Activated CD4-positive, CD25-positive, alpha-beta regulatory T cell treated with anti-CD3 and anti-CD28 coated beads, Interleukin-2, amount 50 U/mL, for 16 hours (primary cell): Measurements from ENCODE around the gene FABP2.
"Not testable (repeated sequence)": the region's sequence is repeated elsewhere in the genome, so short reads cannot be mapped to it uniquely, and the experiment has no call there.

ENCODE experiments used
- DNase-seq: peaks from one replicate; pipeline ENCODE4 v3.0.0-alpha.2; 2020; ENCODE audit warnings: low read depth, low spot score

FABP2 gene

GRCh38 chr4:119310826-119311225, 11.1 kb downstream of the FABP2 start:
- DNase-seq: no peak

GRCh38 chr4:119307606-119308005, 14.3 kb downstream of the FABP2 start:
- DNase-seq: no peak

GRCh38 chr4:119304431-119304830, 17.5 kb downstream of the FABP2 start:
- DNase-seq: no peak

- DNase-seq: no peak
These were observed 18.2 kb downstream of the FABP2 start for GRCh38 chr4:119303587-119304305.

GRCh38 chr4:119302073-119302832, 19.7 kb downstream of the FABP2 start:
- DNase-seq: no peak

- DNase-seq: peak; percentile 74
These were observed 21.6 kb downstream of the FABP2 start for GRCh38 chr4:119300101-119300978.

GRCh38 chr4:119299741-119300100, 22.2 kb downstream of the FABP2 start:
- DNase-seq: no peak

- DNase-seq: no peak
These were observed 22.7 kb downstream of the FABP2 start for GRCh38 chr4:119299260-119299671.

GRCh38 chr4:119297795-119298194, 24.1 kb downstream of the FABP2 start:
- DNase-seq: no peak

GRCh38 chr4:119296356-119296755, 25.6 kb downstream of the FABP2 start:
- DNase-seq: no peak

GRCh38 chr4:119290598-119290997, 31.3 kb downstream of the FABP2 start:
- DNase-seq: no peak

GRCh38 chr4:119289313-119289712, 32.6 kb downstream of the FABP2 start:
- DNase-seq: no peak

- DNase-seq: no peak
These were observed 35.4 kb downstream of the FABP2 start for GRCh38 chr4:119286377-119287002.

- no peak for DNase-seq
These were observed 36.8 kb downstream of the FABP2 start for GRCh38 chr4:119284876-119285780.

- no peak for DNase-seq
These were observed 40.5 kb downstream of the FABP2 start for GRCh38 chr4:119281393-119281792.

- DNase-seq: not testable (repeated sequence)
These were observed 42.0 kb downstream of the FABP2 start for GRCh38 chr4:119279945-119280344.

- DNase-seq: not testable (repeated sequence)
These were observed 42.4 kb downstream of the FABP2 start for GRCh38 chr4:119279541-119279940.

- no peak for DNase-seq
These were observed 50.4 kb downstream of the FABP2 start for GRCh38 chr4:119271361-119272085.

GRCh38 chr4:119268466-119268865, 53.5 kb downstream of the FABP2 start:
- DNase-seq: no peak
